Stimulated activated CD4-positive, alpha-beta T cell treated with anti-CD3 and anti-CD28 coated beads, Interleukin-4, amount 100 ng/mL, for 1 hour (primary cell): ENCODE measurements around the gene C7.
"Not testable (repeated sequence)": the region's sequence is repeated elsewhere in the genome, so short reads cannot be mapped to it uniquely, and the experiment has no call there.

Experiments used
- DNase-seq: peaks from one replicate; pipeline ENCODE4 v3.0.0-alpha.2; 2020

The C7 gene

GRCh38 chr5:40909264-40909663 is at the start of gene C7:
C7 (plus strand) TSS chr5:40909497; CDS start chr5:40909611, 114 bp downstream.
- DNase-seq: no peak

DNA sequence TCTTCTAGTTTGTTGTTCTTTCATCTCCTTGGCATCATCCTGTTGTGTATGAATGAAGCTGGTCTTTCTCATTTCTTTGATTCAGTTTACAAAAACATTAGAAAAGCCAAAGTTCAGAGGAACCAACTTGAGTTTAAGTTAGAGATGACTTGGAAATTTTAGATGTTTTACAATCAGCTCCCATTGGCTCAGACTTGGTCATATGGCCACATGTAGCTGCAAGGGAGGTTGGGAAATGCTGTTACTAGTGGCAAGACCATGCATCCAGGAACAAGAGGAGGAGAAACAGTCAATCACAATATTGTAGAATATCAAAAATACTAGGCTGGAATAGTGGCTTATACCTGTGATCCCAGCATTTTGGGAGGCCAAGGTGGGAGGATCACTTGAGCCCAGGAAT is 48.6 kb upstream of the C7 start:
- no peak for DNase-seq

- DNase-seq: not testable (repeated sequence)
These were observed 44.3 kb upstream of the C7 start for GRCh38 chr5:40865004-40865403.

DNA sequence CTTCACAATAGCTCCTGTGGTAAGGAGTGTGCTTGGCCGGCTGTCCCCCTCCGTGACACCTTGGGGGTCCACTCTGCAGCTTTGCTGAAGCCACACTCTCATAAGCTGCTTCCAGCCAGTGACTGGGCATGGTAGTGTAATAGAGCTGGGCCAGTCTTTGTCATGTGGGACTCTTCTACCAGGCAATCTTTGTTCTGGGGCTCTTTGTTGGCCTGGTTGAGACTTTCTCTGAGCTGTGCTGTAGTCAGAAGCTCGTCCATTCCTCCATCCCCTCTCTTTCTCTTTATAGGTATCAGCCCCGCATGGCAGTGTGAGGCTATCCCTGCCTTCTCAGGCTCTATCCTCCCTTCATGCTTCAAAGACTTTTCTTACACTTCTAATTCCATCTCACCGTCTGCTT is 42.5 kb upstream of the C7 start:
- no peak for DNase-seq

DNA sequence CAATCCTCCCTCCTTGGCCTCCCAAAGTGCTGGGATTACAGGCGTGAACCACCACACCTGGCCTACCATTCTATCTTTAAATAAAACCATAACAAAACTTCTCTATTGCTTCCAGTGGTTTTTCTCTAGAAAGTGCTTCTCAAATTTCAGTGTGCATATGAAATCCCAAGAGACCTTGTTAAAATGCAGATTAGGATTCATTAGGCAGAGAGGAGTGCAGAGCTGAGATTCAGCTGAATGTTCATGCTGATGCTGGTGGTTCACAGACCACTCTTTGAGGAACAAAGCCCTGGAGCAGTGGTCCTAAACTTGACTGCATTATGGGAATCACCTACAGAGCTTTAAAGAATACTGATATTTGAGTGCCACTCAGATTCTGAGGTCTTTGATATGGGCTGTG is 39.9 kb upstream of the C7 start:
- DNase-seq: no peak

DNA sequence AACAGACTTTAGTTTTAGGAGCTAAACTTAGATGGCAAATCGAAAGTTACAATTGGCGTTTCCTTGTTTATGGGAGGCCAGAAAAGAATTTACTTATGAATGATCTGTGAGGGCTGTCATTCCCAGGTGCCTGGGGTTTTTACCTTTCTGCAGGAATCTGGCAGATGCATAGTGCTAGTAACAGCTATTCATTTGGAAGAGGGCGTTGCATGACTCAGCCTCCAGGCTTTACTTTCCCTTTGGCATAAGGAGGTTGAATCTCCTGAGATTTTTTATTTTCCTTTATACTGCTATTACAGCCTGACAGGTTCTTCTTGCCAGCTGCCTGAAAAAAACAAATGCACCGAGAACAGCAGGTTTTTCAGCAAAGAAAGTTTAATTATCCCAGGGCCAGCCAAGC is 38.1 kb upstream of the C7 start:
- DNase-seq: no peak

- DNase-seq: not testable (repeated sequence)
These were observed 37.0 kb upstream of the C7 start for GRCh38 chr5:40872253-40872652.

DNA sequence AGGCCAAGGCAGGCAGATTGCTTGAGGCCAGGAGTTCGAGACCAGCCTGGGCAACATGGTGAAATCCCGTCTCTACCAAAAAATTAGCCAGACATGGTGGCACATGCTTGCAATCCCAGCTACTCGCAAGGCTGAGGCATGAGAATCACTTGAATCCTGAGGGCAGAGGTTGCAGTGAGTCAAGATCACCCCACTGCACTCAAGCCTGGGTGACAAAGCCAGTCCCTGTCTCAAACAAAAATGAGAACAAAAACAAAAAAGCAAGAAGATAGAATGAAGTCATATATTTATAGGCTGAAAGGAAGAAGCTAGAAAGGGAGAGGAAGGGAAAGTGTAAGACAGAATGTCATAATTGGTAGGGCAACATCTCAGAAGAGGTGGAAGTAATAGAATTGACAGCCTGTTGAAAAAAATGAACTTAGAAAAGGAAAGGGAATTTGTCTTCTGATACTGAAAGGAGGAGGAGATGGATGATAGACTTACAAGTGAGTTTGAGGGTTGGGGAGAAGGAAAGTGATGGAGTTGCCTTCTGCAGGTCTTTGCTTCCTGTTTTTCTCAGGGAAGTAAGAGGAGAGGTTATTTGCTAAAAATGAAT is 35.9 kb upstream of the C7 start:
- DNase-seq: no peak

- no peak for DNase-seq
These were observed 33.3 kb upstream of the C7 start for GRCh38 chr5:40875958-40876357.

DNA sequence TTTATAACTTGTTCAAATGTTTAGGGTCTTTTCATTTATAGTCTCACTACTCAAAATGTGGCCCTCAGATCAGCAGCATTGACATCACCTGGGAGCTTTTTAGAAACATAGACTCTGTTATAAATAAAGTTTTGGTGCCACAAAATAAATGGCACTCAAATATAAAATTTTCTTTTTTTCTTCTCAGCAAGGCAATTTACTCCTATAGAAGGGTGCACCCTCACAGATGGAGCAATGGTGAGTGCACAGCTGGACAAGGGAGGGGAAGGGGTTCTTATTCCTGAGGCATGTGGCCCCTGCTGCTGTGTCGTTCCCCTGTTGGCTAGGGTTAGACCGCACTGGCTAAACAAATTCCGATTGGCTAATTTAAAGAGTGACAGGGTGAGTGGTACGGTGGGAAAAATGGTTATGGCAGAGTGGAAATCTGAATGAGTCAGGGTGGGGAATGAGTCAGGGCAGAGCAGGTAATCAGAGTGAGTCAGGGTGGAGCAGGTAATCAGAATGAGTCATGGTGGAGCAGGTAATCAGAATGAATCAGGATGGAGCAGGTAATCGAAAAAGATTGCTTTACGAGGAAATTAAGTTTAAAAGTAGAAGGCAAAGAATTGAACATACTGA is 31.8 kb upstream of the C7 start:
- DNase-seq: no peak

DNA sequence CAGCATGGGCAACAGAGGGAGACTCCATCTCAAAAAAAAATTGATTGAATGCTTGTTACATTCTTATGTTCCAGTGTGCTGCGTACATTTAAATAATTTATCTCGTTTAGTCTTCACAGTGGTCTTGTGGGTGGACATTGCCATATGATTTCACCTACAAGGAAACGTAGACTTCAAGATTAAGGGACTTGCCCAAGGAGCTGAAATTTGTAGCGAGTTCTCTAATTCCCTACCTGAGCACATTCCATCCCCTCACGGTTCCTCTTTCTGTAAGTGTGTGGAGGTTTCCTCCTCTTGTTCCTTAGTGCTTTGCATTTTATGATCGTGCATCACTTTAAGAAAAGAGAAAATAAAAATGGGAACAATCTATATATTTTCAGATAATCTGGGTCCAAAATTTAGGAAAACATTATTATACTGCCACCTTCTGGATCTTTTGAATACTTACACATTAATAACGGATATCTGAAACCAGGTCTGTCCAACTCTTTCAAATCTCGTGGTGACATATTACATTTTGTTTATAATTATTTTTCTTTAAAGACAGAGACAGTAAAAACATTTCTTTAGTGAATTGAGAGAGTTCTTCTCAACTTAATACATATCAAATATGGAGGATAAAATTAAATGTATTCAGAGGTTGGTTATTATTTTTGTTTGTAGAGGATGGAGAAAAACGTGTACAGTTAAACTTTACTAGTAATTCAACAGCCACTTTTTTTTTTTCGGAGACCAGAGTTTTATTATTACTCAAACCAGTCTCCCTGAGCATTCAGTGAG is 29.9 kb upstream of the C7 start:
- no peak for DNase-seq

- no peak for DNase-seq
These were observed 27.0 kb upstream of the C7 start for GRCh38 chr5:40882291-40882690.

GRCh38 chr5:40883051-40883450 is 26.2 kb upstream of the C7 start:
- not testable (repeated sequence) for DNase-seq

GRCh38 chr5:40895440-40896425 is 13.6 kb upstream of the C7 start:
- DNase-seq: not testable (repeated sequence)

GRCh38 chr5:40904205-40904993 is 4.9 kb upstream of the C7 start:
- DNase-seq: peak; percentile 12

GRCh38 chr5:40904994-40905306 is 4.3 kb upstream of the C7 start:
- DNase-seq: no peak

- DNase-seq: no peak
These were observed 2.9 kb upstream of the C7 start for GRCh38 chr5:40906351-40906751.

GRCh38 chr5:40909723-40910122 is 426 bp downstream of the C7 start:
- DNase-seq: no peak

- DNase-seq: no peak
These were observed 2.0 kb downstream of the C7 start for GRCh38 chr5:40911266-40911665.

- DNase-seq: no peak
These were observed 5.5 kb downstream of the C7 start for GRCh38 chr5:40914835-40915234.

- DNase-seq: no peak
These were observed 6.1 kb downstream of the C7 start for GRCh38 chr5:40915341-40915926.

DNA sequence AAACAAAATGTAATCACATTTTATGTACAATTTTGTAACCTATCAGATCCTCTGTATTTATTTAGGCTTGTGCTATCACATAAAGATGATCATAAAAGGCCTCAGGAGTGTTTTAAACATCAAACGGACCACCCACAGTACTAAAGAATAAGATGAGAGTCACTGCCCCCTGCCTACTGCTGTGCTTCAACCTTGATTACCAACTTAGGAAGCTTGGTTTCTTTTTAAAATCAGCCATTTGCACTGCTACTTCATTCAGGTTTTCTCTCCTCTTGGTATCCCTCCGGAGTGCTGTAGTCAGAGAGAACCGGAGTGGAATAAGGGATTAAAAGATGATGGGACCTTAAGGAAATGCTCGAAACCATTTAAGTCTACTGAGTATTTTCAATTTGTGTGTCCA is 6.9 kb downstream of the C7 start:
- no peak for DNase-seq
